ENCODE measurements around the gene HJV.

HJV gene

GRCh38 chr1:145977016-145977415, 44.5 kb downstream of the HJV start:
- DNase-seq (ENCODE audit: low spot score), result no peak

GRCh38 chr1:145975216-145975615, 46.3 kb downstream of the HJV start:
- no peak for DNase-seq (ENCODE audit: low spot score)

- DNase-seq (ENCODE audit: low spot score), result no peak
Observed at GRCh38 chr1:145974721-145975120, 46.8 kb downstream of the HJV start.

- no peak for DNase-seq (ENCODE audit: low spot score)
Observed at GRCh38 chr1:145972580-145972979, 49.0 kb downstream of the HJV start.

Data from hepatic stellate cell (primary cell).